Neural progenitor cell (in vitro differentiated cells): ENCODE data around the gene PFDN1. TPM values are rescaled to one million over a fixed set of nuclear protein-coding genes. Genes with fewer than 3 reads are reported as not detected.

Experiments used
- DNase-seq: peaks from one replicate; pipeline ENCODE4 v3.0.0-alpha.2; 2016; ENCODE audit warnings: low spot score
- H2AFZ ChIP-seq: fragments of 200-600 bp; sonication (generic); replicated peaks from 2 replicates; pipeline ENCODE4 v1.6.1; 2016; ENCODE audit warnings: antibody characterized with exemption
- H3F3A ChIP-seq: fragments of 200-600 bp; sonication (generic); 2 replicates; pipeline ENCODE4 v1.6.1; 2016; ENCODE audit warnings: antibody characterized with exemption, low read depth
- H3K27ac ChIP-seq: fragments of 200-600 bp; sonication (generic); 2 replicates; pipeline ENCODE4 v1.5.1; 2016; ENCODE audit warnings: mild to moderate bottlenecking
- H3K27me3 ChIP-seq: fragments of 200-600 bp; sonication (generic); 2 replicates; pipeline ENCODE4 v1.6.1; 2016; ENCODE audit warnings: mild to moderate bottlenecking, moderate library complexity
- H3K36me3 ChIP-seq: fragments of 200-600 bp; sonication (generic); 2 replicates; pipeline ENCODE4 v1.5.1; 2016
- H3K4me1 ChIP-seq: fragments of 200-600 bp; sonication (generic); 2 replicates; pipeline ENCODE4 v1.6.1; 2016; ENCODE audit warnings: mixed run types
- H3K4me2 ChIP-seq: fragments of 200-600 bp; sonication (generic); 2 replicates; pipeline ENCODE4 v1.6.1; 2016
- H3K4me3 ChIP-seq: fragments of 200-600 bp; sonication (generic); 2 replicates; pipeline ENCODE4 v1.5.1; 2016
- H3K79me2 ChIP-seq: fragments of 200-600 bp; sonication (generic); 2 replicates; pipeline ENCODE4 v1.6.1; 2016; ENCODE audit warnings: low read depth
- H3K9ac ChIP-seq: fragments of 200-600 bp; sonication (generic); 2 replicates; pipeline ENCODE4 v1.6.1; 2016
- H3K9me3 ChIP-seq: fragments of 200-600 bp; sonication (generic); 2 replicates; pipeline ENCODE4 v1.5.1; 2016; ENCODE audit warnings: low read depth
- H4K20me1 ChIP-seq: fragments of 200-600 bp; sonication (generic); 2 replicates; pipeline ENCODE4 v1.6.1; 2016; ENCODE audit warnings: low read depth
- H3K27ac Mint-ChIP-seq: 3 replicates; pipeline ENCODE4 v1.8.0; 2021; ENCODE audit warnings: mixed read lengths
- H3K27me3 Mint-ChIP-seq: 2 replicates; pipeline ENCODE4 v1.8.0; 2022; ENCODE audit warnings: low read depth, mild to moderate bottlenecking, inconsistent platforms, moderate library complexity, mixed read lengths; ENCODE audit not compliant: insufficient read depth
- H3K36me3 Mint-ChIP-seq: 3 replicates; pipeline ENCODE4 v1.8.0; 2021; ENCODE audit warnings: mixed read lengths
- H3K4me1 Mint-ChIP-seq: 3 replicates; pipeline ENCODE4 v1.8.0; 2021; ENCODE audit warnings: mixed read lengths
- H3K4me3 Mint-ChIP-seq: 3 replicates; pipeline ENCODE4 v1.8.0; 2021; ENCODE audit warnings: mild to moderate bottlenecking, moderate library complexity, mixed read lengths
- H3K9me3 Mint-ChIP-seq: 3 replicates; pipeline ENCODE4 v1.8.0; 2020; ENCODE audit warnings: mixed read lengths
- EZH2 ChIP-seq: fragments of 200-600 bp; sonication (generic); IDR thresholded peaks from 2 replicates; pipeline ENCODE4 v1.6.1; 2017; ENCODE audit warnings: antibody characterized with exemption, mild to moderate bottlenecking, moderate library complexity
- EZH2phosphoT487 ChIP-seq: fragments of 200-600 bp; sonication (generic); IDR thresholded peaks from 2 replicates; pipeline ENCODE4 v1.6.1; 2017; ENCODE audit warnings: antibody characterized with exemption
- total RNA-seq: library from RNA; depleted of rRNA; stranded (reverse); fragments of >200 nt; gene quantifications from 2 replicates; pipeline ENCODE4 v1.2.3, GENCODE V29; 2015; ENCODE audit warnings: low replicate concordance
- TF ChIP-seq, protein P1 (sequence below): fragments of 200-600 bp; sonication (generic); IDR thresholded peaks from 2 replicates; pipeline ENCODE4 v1.5.1; 2017; ENCODE audit warnings: antibody characterized with exemption, mild to moderate bottlenecking

The PFDN1 gene
- total RNA-seq, 1 donor from 2014 or later, result 79.8 TPM

DNA sequence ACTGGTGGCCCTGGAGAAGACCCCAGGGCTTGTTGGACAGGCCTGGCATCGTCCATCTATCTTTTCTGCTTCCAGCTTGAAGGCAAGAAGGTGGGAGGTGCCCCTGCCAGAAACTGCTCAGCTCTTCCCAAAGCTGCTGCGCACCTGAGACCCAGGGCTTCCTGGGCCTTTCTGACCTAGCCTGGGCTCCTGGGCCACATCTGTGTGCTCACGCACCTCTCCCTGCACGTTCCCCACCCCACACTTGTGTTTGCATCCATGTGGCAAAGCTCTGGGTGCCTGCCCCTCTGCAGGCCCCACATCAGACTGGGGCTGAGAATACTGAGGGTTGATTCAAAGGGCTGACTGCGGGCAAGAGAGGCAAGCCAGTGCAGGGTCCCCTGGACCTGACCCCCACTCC lies 63.4 kb downstream of the PFDN1 start:
- Mint-ChIP-seq H3K4me3 (no peak overlapping the region), H3K27ac (no peak overlapping the region), H3K4me1 (peaks cover 18% of the 10 kb centered on the region)

DNA sequence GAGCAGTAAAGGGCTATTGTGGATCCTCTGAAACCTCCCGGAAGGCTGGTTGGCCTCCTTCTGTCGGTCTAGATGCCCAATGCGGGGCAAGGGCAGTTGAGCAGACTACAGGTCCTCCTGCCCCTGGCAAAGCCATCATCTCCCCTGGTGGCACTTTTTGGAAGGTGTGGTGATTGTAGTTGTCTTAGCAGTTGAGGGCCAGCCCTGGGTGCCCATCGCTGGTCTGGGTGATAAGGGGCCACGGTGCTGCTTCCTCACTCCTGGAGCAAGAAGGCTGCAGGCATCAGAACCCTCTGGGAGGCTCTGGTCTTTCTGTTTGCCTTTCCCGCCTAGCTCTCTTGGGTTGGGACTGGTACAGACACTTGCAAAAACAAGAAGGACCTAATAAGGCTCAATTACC lies 64.1 kb downstream of the PFDN1 start:
- Histone ChIP-seq H2AFZ (no peak overlapping the region), H3K27me3 (no peaks in the 10 kb centered on the region), H3K27ac (no peak overlapping the region), H3K9me3 (no peaks in the 10 kb centered on the region), H3F3A (peaks cover 17% of the 10 kb centered on the region), H3K79me2 (no peaks in the 10 kb centered on the region), H3K36me3 (no peaks in the 10 kb centered on the region), H3K4me3 (no peak overlapping the region), H4K20me1 (peaks cover 12% of the 10 kb centered on the region), H3K4me2 (no peak overlapping the region), H3K4me1 (peaks cover 14% of the 10 kb centered on the region), H3K9ac (no peak overlapping the region)
- Mint-ChIP-seq H3K27ac (no peak overlapping the region), H3K36me3 (no peaks in the 10 kb centered on the region), H3K27me3 (peaks cover 2% of the 10 kb centered on the region), H3K4me1 (peaks cover 17% of the 10 kb centered on the region), H3K9me3 (no peaks in the 10 kb centered on the region), H3K4me3 (no peak overlapping the region)
- no peak for DNase-seq
- TF ChIP-seq EZH2 (no peak), EZH2phosphoT487 (no peak)
- TF ChIP-seq, protein P1, sequence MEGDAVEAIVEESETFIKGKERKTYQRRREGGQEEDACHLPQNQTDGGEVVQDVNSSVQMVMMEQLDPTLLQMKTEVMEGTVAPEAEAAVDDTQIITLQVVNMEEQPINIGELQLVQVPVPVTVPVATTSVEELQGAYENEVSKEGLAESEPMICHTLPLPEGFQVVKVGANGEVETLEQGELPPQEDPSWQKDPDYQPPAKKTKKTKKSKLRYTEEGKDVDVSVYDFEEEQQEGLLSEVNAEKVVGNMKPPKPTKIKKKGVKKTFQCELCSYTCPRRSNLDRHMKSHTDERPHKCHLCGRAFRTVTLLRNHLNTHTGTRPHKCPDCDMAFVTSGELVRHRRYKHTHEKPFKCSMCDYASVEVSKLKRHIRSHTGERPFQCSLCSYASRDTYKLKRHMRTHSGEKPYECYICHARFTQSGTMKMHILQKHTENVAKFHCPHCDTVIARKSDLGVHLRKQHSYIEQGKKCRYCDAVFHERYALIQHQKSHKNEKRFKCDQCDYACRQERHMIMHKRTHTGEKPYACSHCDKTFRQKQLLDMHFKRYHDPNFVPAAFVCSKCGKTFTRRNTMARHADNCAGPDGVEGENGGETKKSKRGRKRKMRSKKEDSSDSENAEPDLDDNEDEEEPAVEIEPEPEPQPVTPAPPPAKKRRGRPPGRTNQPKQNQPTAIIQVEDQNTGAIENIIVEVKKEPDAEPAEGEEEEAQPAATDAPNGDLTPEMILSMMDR, result no peak

More for the DNA sequence above, 63.4 kb downstream of the PFDN1 start:
- peaks cover 14% of the 10 kb centered on the region for H3K4me1 ChIP-seq
- H3K4me3 ChIP-seq, result no peak overlapping the region
- no peak overlapping the region for H3K4me2 ChIP-seq
- DNase-seq, result no peak
- no peaks in the 10 kb centered on the region for H3K36me3 ChIP-seq
- H3K27me3 Mint-ChIP-seq, result peaks cover 2% of the 10 kb centered on the region
- peaks cover 12% of the 10 kb centered on the region for H4K20me1 ChIP-seq
- no peak overlapping the region for H3K27ac ChIP-seq
- H3K9me3 Mint-ChIP-seq, result no peaks in the 10 kb centered on the region
- no peaks in the 10 kb centered on the region for H3K27me3 ChIP-seq
- no peaks in the 10 kb centered on the region for H3K79me2 ChIP-seq
- TF ChIP-seq EZH2phosphoT487 (no peak), EZH2 (no peak)
- TF ChIP-seq, protein P1, result no peak
- no peak overlapping the region for H3K9ac ChIP-seq
- H3K36me3 Mint-ChIP-seq, result no peaks in the 10 kb centered on the region
- H3F3A ChIP-seq, result peaks cover 17% of the 10 kb centered on the region
- H2AFZ ChIP-seq, result no peak overlapping the region
- H3K9me3 ChIP-seq, result no peaks in the 10 kb centered on the region

DNA sequence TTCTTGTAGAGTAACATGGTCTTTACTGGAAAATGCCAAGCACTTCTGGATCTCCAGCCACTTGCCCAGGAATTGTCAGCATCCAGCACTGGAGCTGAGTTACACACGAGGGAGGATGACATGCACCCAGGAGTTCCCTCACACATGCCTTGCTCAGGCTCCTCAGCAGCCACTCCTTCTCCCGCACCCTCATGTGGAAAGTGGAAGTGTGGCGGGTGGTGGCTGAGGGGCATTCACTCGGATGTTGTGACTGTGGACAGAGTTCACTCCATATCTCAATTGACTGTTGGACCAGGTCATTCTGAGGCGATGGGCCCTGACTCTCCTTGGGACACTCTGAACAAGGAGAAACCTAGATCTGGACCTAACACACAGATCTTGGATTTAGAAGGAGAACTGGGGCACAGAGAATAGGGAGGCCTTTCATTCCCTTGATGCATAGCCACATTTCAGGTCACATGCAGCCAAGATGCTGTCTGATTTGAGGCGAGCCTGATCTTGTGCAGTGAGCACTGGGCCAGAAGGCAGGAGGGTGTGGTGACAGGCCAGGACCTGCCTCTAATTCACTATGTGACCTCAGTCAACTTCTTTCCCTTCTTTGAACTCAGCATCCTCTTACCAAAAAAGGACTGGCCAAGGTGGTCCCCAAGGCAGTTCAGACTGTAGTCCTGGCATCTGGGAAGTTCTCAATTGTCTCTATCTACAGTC lies 65.9 kb downstream of the PFDN1 start:
- peaks cover 12% of the 10 kb centered on the region for H3K4me1 ChIP-seq
- H3K79me2 ChIP-seq, result no peaks in the 10 kb centered on the region
- H3K27ac ChIP-seq, result no peak overlapping the region
- H3K4me3 ChIP-seq, result no peak overlapping the region
- no peak for DNase-seq
- Mint-ChIP-seq H3K4me3 (no peak overlapping the region), H3K4me1 (peaks cover 13% of the 10 kb centered on the region), H3K36me3 (no peaks in the 10 kb centered on the region), H3K9me3 (no peaks in the 10 kb centered on the region), H3K27ac (no peak overlapping the region), H3K27me3 (no peaks in the 10 kb centered on the region)
- no peak overlapping the region for H3K9ac ChIP-seq
- TF ChIP-seq EZH2phosphoT487 (no peak), EZH2 (no peak)
- TF ChIP-seq, protein P1, result no peak
- H3K9me3 ChIP-seq, result no peaks in the 10 kb centered on the region
- H2AFZ ChIP-seq, result no peak overlapping the region
- no peak overlapping the region for H3K4me2 ChIP-seq
- peaks cover 11% of the 10 kb centered on the region for H3F3A ChIP-seq
- H3K27me3 ChIP-seq, result no peaks in the 10 kb centered on the region
- peaks cover 10% of the 10 kb centered on the region for H4K20me1 ChIP-seq
- no peaks in the 10 kb centered on the region for H3K36me3 ChIP-seq
